Right lung (tissue), 5 donors: ENCODE data around the gene ILF2. TPM values are rescaled to one million over a fixed set of nuclear protein-coding genes. Genes with fewer than 3 reads are reported as not detected.
"Not testable (repeated sequence)": the region's sequence is repeated elsewhere in the genome, so short reads cannot be mapped to it uniquely, and the experiment has no call there.

Experiments
- DNase-seq, 2 donors: peaks; one replicate each; pipeline ENCODE4 v3.0.0-alpha.2; 2013
- polyA plus RNA-seq, 5 donors: library from polyadenylated mRNA; unstranded; fragments of 120-200 nt; gene quantifications; one replicate each; pipeline versions ENCODE4 v1.2.1 to v1.2.3, GENCODE V29; 2013; ENCODE audit warnings: inconsistent platforms in 1 of 5, low replicate concordance in 1 of 5; ENCODE audit not compliant: insufficient read length in 5 of 5, insufficient read depth in 1 of 5

The ILF2 gene
- polyA plus RNA-seq, 5 donors, result 245 to 312 (median 264) TPM

- no peak for DNase-seq
These were observed 17.8 kb downstream of the ILF2 start for GRCh38 chr1:153652805-153653500.

- no peak for DNase-seq
These were observed 19.0 kb downstream of the ILF2 start for GRCh38 chr1:153651771-153652170.

GRCh38 chr1:153649863-153650235 is 20.9 kb downstream of the ILF2 start:
- no peak for DNase-seq

GRCh38 chr1:153649137-153649862 is 21.5 kb downstream of the ILF2 start:
- no peak for DNase-seq

- no peak for DNase-seq
These were observed 22.7 kb downstream of the ILF2 start for GRCh38 chr1:153648000-153648643.

- DNase-seq, result no peak
These were observed 23.5 kb downstream of the ILF2 start for GRCh38 chr1:153647346-153647714.

GRCh38 chr1:153646672-153647345 is 24.0 kb downstream of the ILF2 start:
- no peak for DNase-seq

GRCh38 chr1:153643816-153644215 is 27.0 kb downstream of the ILF2 start:
- DNase-seq, result no peak

GRCh38 chr1:153643100-153643499 is 27.7 kb downstream of the ILF2 start:
- DNase-seq, result no peak

GRCh38 chr1:153642161-153642560 is 28.6 kb downstream of the ILF2 start:
- no peak for DNase-seq

- no peak for DNase-seq
These were observed 29.9 kb downstream of the ILF2 start for GRCh38 chr1:153640861-153641260.

GRCh38 chr1:153640213-153640612 is 30.6 kb downstream of the ILF2 start:
- not testable (repeated sequence) for DNase-seq

GRCh38 chr1:153639280-153639679 is 31.5 kb downstream of the ILF2 start:
- no peak for DNase-seq

GRCh38 chr1:153638261-153638660 is 32.5 kb downstream of the ILF2 start:
- DNase-seq, result no peak

- no peak for DNase-seq
These were observed 34.5 kb downstream of the ILF2 start for GRCh38 chr1:153636312-153636711.

GRCh38 chr1:153635872-153636271 is 34.9 kb downstream of the ILF2 start:
- DNase-seq, result no peak

- peak; percentile 97 for DNase-seq
These were observed 36.8 kb downstream of the ILF2 start, which contains the start of gene CHTOP for GRCh38 chr1:153633754-153634665. Gene CHTOP, plus strand, starts transcription at chr1:153634066. Its CDS starts 2,523 bp downstream, at chr1:153636589.

GRCh38 chr1:153633161-153633753 is 37.5 kb downstream of the ILF2 start:
- no peak for DNase-seq

- no peak for DNase-seq
These were observed 39.5 kb downstream of the ILF2 start for GRCh38 chr1:153631047-153632022.

GRCh38 chr1:153630384-153630783 is 40.4 kb downstream of the ILF2 start:
- no peak for DNase-seq
